K562 (cell line): ENCODE measurements around the gene VPS9D1. TPM values are rescaled to one million over a fixed set of nuclear protein-coding genes. Genes with fewer than 3 reads are reported as not detected.
A peak's percentile ranks its signal among the peaks of the same experiment; 100 is the strongest.

Experiments
- BRD9 ChIP-seq: fragments of 450-650 bp; IDR thresholded peaks from 2 replicates; pipeline ENCODE4 v1.6.1; 2018; ENCODE audit warnings: low read depth; ENCODE audit not compliant: partially characterized antibody
- CHD2 ChIP-seq: IDR thresholded peaks from 2 replicates; pipeline ENCODE4 v1.6.1; 2011; ENCODE audit warnings: low read depth, low read length
- CREM ChIP-seq: IDR thresholded peaks from 2 replicates; pipeline ENCODE4 v1.6.1; 2014; ENCODE audit warnings: antibody characterized with exemption, low read depth
- CTBP1 ChIP-seq: fragments of 450-650 bp; IDR thresholded peaks from 2 replicates; pipeline ENCODE4 v1.6.1; 2016; ENCODE audit warnings: borderline replicate concordance
- EWSR1 ChIP-seq: fragments of 450-650 bp; IDR thresholded peaks from 2 replicates; pipeline ENCODE4 v1.6.1; 2018; ENCODE audit warnings: borderline replicate concordance, mild to moderate bottlenecking, low read depth, moderate library complexity; ENCODE audit not compliant: partially characterized antibody
- KLF1 ChIP-seq: fragments of 450-650 bp; IDR thresholded peaks from 2 replicates; pipeline ENCODE4 v1.6.1; 2016; ENCODE audit warnings: missing genetic modification characterization, missing compliant biosample characterization
- MNT ChIP-seq, 2 experiments: fragments of 450-650 bp; conservative IDR thresholded peaks; 2 replicates each; pipeline ENCODE4 v1.6.1; 2017; ENCODE audit warnings: mild to moderate bottlenecking in 2 of 2, moderate library complexity in 2 of 2
- NKRF ChIP-seq: fragments of 450-650 bp; IDR thresholded peaks from 2 replicates; pipeline ENCODE4 v1.6.1; 2016; ENCODE audit warnings: borderline replicate concordance
- NR3C1 ChIP-seq: sonication (generic); formaldehyde crosslinking; IDR thresholded peaks from 2 replicates; pipeline ENCODE4 v1.8.1; 2022; ENCODE audit warnings: missing genetic modification reagents
- RREB1 ChIP-seq: fragments of 250-450 bp; sonication (Bioruptor Pico); IDR thresholded peaks from 2 replicates; pipeline ENCODE4 v1.4.0; 2020
- SP1 ChIP-seq: sonication (generic); formaldehyde crosslinking; IDR thresholded peaks from 2 replicates; pipeline ENCODE4 v1.8.1; 2022; ENCODE audit warnings: mild to moderate bottlenecking, missing genetic modification reagents
- TCF7 ChIP-seq: sonication (generic); IDR thresholded peaks from 2 replicates; pipeline ENCODE4 v1.6.1; 2016; ENCODE audit warnings: antibody characterized with exemption, borderline replicate concordance
- TEAD2 ChIP-seq: fragments of 450-650 bp; IDR thresholded peaks from 2 replicates; pipeline ENCODE4 v1.6.1; 2016; ENCODE audit warnings: missing genetic modification characterization, control low read depth, missing compliant biosample characterization
- ZNF282 ChIP-seq: sonication (generic); formaldehyde crosslinking; IDR thresholded peaks from 2 replicates; pipeline ENCODE4 v1.8.1; 2023; ENCODE audit warnings: missing genetic modification reagents
- ZNF76 ChIP-seq: fragments of 250-450 bp; sonication (Bioruptor Pico); IDR thresholded peaks from 2 replicates; pipeline ENCODE4 v1.4.0; 2020; ENCODE audit warnings: mild to moderate bottlenecking, moderate library complexity, borderline replicate concordance
- polyA plus RNA-seq, 8 experiments: library from polyadenylated mRNA; depleted of rRNA in 4 of 8; stranded (reverse) in 5 of 8; unstranded in 3 of 8; fragments of >200 nt; fragmentation: Nextera tagmentation in 2 of 8; fragmentation: Illumina TruSeq in 1 of 8; extraction: Ambion mirVana in 2 of 8; extraction: Trizol in 1 of 8; gene quantifications; 2 replicates each; pipeline versions ENCODE4 v1.2.1 to v1.2.3, GENCODE V29; 2011 to 2014; ENCODE audit warnings: inconsistent platforms in 1 of 8, missing spikeins in 1 of 8
- total RNA-seq, 7 experiments: library from RNA; depleted of rRNA in 6 of 7; stranded (reverse); fragments of >200 nt in 6 of 7; fragmentation: Illumina TruSeq in 2 of 7; extraction: Trizol in 2 of 7; gene quantifications; 2 replicates each; pipeline versions ENCODE4 v1.2.1 to v1.2.3, GENCODE V29; 2011 to 2021; ENCODE audit warnings: low replicate concordance in 1 of 7

Gene VPS9D1
- total and polyA plus RNA-seq, 9 of the 15 experiments (the other 6 are each of a cell fraction or from before 2014, with no cell fraction given): 0.33 to 3.1 (median 1.1) TPM

DNA sequence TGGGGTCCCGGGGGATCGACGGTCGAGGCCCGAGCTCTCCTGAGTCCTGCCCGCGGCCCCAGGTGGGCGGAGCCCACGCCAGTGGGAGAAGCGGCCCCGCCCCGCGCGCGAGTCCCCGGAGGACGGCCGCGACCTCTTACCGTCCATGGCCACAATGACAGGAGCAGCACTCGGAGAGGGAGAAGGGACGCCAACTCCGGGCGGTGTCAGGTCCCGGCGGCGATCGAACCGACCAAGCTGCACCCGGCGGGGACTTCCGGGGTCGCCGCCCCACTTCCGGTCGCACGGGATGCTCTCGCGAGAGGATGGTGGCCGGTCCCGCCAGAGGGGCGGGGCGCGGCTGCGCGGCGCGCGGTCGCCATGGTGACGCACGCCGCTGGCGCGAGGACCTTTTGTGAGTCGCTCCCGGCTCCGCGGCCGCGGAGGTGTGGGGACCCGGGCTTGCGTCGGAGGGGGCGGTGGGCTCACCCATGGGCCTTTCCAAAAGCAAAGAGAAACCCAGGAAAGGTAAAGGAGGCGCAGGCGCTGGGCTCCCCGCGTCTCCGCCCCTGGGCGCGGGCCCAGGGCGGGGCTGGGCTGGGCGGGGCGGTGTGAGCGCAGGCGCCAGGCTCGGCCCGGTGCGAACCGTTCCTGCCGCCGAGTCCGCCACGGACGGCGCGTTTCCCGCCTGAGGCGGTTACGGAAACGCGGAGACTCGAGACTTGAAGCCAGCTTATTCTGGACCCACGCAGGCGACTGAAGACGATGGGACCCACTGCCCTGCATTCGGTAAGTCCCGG lies 63.1 kb downstream of the VPS9D1 start, which contains the start of the genes CHMP1A and SPATA33 (continued):
- TF ChIP-seq NKRF (peak; percentile 88), CREM (peak; percentile 70), TCF7 (no peak), SP1 (CRISPR knock-in tag) (peak; percentile 83; the same call in 1 of the 2 replicates), CTBP1 (peak; percentile 63), RREB1 (CRISPR knock-in tag) (no peak), ZNF282 (CRISPR knock-in tag) (0 out of 2 replicates have a peak, but pooled peaks have one; percentile 73), CHD2 (peak; percentile 97), MNT (conservative IDR thresholded peaks at IDR 0.05) (peak; percentile 86 to 95), NR3C1 (CRISPR knock-in tag) (no peak; the same call in 1 of the 2 replicates), TEAD2 (tag) (no peak), BRD9 (no peak), EWSR1 (no peak), KLF1 (tag) (peak; percentile 91), ZNF76 (CRISPR knock-in tag) (peak; percentile 59; the same call in 1 of the 2 replicates)
